Psoas muscle (tissue), 8 donors: ENCODE data around the gene TMEM82. TPM values are rescaled to one million over a fixed set of nuclear protein-coding genes. Genes with fewer than 3 reads are reported as not detected.
A peak's percentile ranks its signal among the peaks of the same experiment; 100 is the strongest.

ENCODE experiments used
- ATAC-seq, 4 donors: fragments of 200-7000 bp; cut with Tn5 transposase; one replicate each; pipeline ENCODE4 v1.9.1; 2020; ENCODE audit warnings: moderate library complexity in 3 of 4, mild to moderate bottlenecking in 2 of 4
- DNase-seq, 2 donors: peaks; one replicate each; pipeline ENCODE4 v3.0.0-alpha.2; 2020
- H3K27ac ChIP-seq: fragments of 200-600 bp; one replicate; pipeline ENCODE4 v1.8.0; 2022
- H3K27me3 ChIP-seq, 3 donors: fragments of 200-600 bp in 1 of 3; one replicate each; pipeline versions ENCODE4 v1.6.1 to v1.8.0; 2013 to 2022; ENCODE audit warnings: low read length in 2 of 3, mild to moderate bottlenecking in 2 of 3, moderate library complexity in 1 of 3; ENCODE audit not compliant: insufficient read depth in 3 of 3
- H3K36me3 ChIP-seq, 2 donors: fragments of 200-600 bp in 1 of 2; one replicate each; pipeline versions ENCODE4 v1.6.1 to v1.8.0; 2013 to 2022; ENCODE audit warnings: low read depth in 1 of 2, mild to moderate bottlenecking in 1 of 2, moderate library complexity in 1 of 2; ENCODE audit not compliant: insufficient read depth in 1 of 2
- H3K4me1 ChIP-seq: fragments of 200-600 bp; one replicate; pipeline ENCODE4 v1.8.0; 2022
- H3K4me3 ChIP-seq: fragments of 200-600 bp; one replicate; pipeline ENCODE4 v1.8.0; 2022; ENCODE audit warnings: mild to moderate bottlenecking
- H3K9me3 ChIP-seq: fragments of 200-600 bp; one replicate; pipeline ENCODE4 v1.8.0; 2022
- CTCF ChIP-seq: fragments of 200-600 bp; IDR thresholded peaks from one replicate; pipeline ENCODE4 v1.8.0; 2022; ENCODE audit warnings: antibody characterized with exemption
- WGBS, 3 donors: extraction: QIAGEN DNeasy Blood & Tissue Kit; methylation state at CpG; one replicate each; pipeline versions ENCODE4 v1.1.6 to v1.1.7; 2013; 5-methylcytosine and 5-hydroxymethylcytosine counted together
- intact Hi-C, 2 donors: fragments of 100-400 bp; cut with DNase I; formaldehyde crosslinking; loops; one replicate each; pipeline versions ENCODE4 v1.11.0 to v1.14.2; 2022
- polyA plus RNA-seq, 3 donors: library from polyadenylated mRNA; stranded (reverse); fragments of 200-250 nt; gene quantifications; one replicate each; pipeline ENCODE4 v1.2.3, GENCODE V29; 2013
- total RNA-seq, 4 donors: library from RNA; stranded (reverse); fragmentation: NEBNext Ultra II Directional in 2 of 4; extraction: Animal tissue kit (Norgen Biotek cat#: 25700) in 2 of 4; gene quantifications; one replicate each; pipeline versions ENCODE4 v1.2.1 to v1.2.4, GENCODE V29; 2021 to 2023
- donor health status: healthy with polysubstance abuse.
- donor health status: DM: no; HTN: no; CAD: no; lungs with moderate emphysema.
- donor health status: Bipolar disorder and iron deficiency.
- donor health status: healthy.
- donor health status: DM: yes; HTN: yes; CAD: no.
- donor health status: DM: no; HTN: no; CAD: no.
- donor health status: DM: no; HTN: no; CAD: no.
- donor health status: DM: yes; HTN: yes; CAD: no.

The TMEM82 gene
- total and polyA plus RNA-seq, 7 donors = not detected

DNA sequence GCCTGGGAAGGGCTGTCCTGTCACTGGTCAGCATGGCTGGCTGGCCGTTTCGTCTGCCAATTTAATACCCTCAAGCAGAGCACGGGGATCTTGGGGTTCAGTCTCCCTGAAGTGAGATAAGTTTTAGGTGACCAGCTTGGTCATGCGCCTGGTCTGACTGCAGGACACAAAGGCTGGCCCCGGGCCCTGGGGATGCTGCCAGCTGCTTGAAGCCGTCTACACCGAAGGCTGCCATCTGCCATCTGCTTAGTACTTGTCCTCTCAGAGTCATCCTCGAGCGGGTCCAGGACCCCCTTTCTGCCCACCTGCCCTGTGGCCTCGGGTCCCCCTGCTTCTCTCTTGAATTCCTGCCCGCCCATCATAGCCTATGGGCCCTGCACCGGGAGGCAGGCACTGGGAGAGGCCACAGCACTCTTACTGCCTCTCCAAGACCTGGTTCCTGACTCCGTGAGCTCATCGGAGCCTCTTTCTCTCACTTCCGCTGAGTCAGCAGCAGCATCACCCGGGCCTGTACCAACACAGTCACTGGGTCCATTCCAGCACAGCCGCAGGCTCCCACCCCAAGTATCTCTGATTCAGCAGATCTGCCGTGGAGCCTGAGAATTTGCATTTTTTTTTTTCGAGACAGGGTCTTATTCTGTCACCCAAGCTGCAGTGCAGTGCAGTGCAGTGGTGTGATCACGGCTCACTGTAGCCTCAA, 23.3 kb downstream of the TMEM82 start:
- Histone ChIP-seq H3K27me3 (peaks cover 0 to 11% (median 6%) of the 10 kb centered on the region in 3 donors), H3K9me3 (no peaks in the 10 kb centered on the region), H3K27ac (no peak overlapping the region), H3K4me3 (no peak overlapping the region), H3K4me1 (no peaks in the 10 kb centered on the region), H3K36me3 (no peaks in the 10 kb centered on the region)
- intact Hi-C loops = no loop called here
- 53 to 76% (median 56%) methylated on average over 18 to 20 of the region's 20 CpGs for WGBS, 3 donors
- ATAC-seq (peak in 1 of 4 donors; percentile 31), DNase-seq (no peak)
- TF ChIP-seq CTCF = no peak

DNA sequence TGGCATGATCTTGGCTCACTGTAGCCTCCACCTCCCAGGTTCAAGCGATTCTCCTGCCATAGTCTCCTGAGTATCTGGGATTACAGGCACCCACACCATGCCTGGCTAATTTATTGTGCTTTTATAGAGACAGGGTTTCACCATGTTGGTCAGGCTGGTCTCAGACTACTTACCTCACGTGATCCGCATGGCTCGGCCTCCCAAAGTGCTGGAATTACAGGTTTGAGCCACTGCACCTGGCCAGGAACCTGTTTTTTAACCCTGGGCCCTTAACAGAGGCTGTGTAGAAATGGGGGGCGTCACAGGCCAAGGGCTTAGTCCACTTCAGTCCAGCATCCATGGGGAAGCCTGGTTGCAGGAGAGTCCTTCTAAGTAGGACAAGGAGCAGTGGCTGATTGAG, 25.6 kb downstream of the TMEM82 start:
- DNase-seq (no peak), ATAC-seq (no peak)
- H3K4me1 ChIP-seq = no peaks in the 10 kb centered on the region
- H3K27ac ChIP-seq = no peak overlapping the region
- no peaks in the 10 kb centered on the region for H3K9me3 ChIP-seq
- WGBS, 3 donors = 86 to 96% (median 94%) methylated on average over 5 of the region's 5 CpGs
- no peak overlapping the region for H3K4me3 ChIP-seq
- intact Hi-C loops = no loop called here
- no peaks in the 10 kb centered on the region for H3K27me3 ChIP-seq
- TF ChIP-seq CTCF = no peak
- H3K36me3 ChIP-seq = no peaks in the 10 kb centered on the region

- DNase-seq (no peak), ATAC-seq (no peak)
- intact Hi-C loops = no loop called here
- H3K27ac ChIP-seq = no peak overlapping the region
- H3K9me3 ChIP-seq = no peaks in the 10 kb centered on the region
- H3K4me3 ChIP-seq = no peak overlapping the region
- 95 to 96% (median 96%) methylated on average over 7 of the region's 7 CpGs for WGBS, 3 donors
- no peaks in the 10 kb centered on the region for H3K36me3 ChIP-seq
- H3K4me1 ChIP-seq = no peaks in the 10 kb centered on the region
- no peaks in the 10 kb centered on the region for H3K27me3 ChIP-seq
- no peak for TF ChIP-seq CTCF
These were observed 26.1 kb downstream of the TMEM82 start for GRCh38 chr1:15768388-15768787.

DNA sequence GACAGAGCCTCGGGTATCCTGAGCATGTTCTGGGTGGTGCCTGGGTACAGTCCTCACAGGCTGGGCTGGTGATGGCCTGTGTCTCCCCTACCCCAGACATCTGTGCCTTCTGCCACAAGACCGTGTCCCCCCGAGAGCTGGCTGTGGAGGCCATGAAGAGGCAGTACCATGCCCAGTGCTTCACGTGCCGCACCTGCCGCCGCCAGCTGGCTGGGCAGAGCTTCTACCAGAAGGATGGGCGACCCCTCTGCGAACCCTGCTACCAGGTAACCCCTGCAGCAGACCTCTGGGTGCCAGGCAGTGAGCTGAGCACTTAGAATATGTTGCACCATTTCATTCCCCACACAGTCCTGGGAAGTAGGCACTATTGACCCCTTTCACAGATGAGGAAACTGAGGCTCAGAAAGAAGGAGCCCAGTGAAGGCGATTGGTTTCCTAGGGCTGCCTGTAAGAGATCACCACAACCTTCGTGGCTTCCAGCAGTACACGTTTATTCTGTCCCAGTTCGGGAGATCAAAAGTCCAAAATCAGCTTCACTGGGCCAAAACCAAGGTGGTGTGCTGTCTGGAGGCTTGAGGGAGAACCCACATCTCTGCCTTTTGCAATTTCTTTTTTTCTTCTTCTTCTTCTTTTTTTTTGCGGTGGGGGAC, 28.1 kb downstream of the TMEM82 start:
- Histone ChIP-seq H3K27me3 (no peaks in the 10 kb centered on the region), H3K9me3 (no peaks in the 10 kb centered on the region), H3K27ac (no peak overlapping the region), H3K36me3 (no peaks in the 10 kb centered on the region), H3K4me1 (no peaks in the 10 kb centered on the region), H3K4me3 (no peak overlapping the region)
- intact Hi-C loops = no loop called here
- no peak for TF ChIP-seq CTCF
- no peak for DNase-seq
- ATAC-seq = no peak
- WGBS, 3 donors = 84 to 93% (median 90%) methylated on average over 14 of the region's 14 CpGs
